Omental fat pad (tissue), 4 donors: ENCODE measurements around the gene ZCCHC17. TPM values are rescaled to one million over a fixed set of nuclear protein-coding genes. Genes with fewer than 3 reads are reported as not detected.

Source experiments
- ATAC-seq: fragments of 150-250 bp; one replicate; pipeline ENCODE4 v1.9.1; 2016; ENCODE audit warnings: mild to moderate bottlenecking, moderate library complexity; ENCODE audit not compliant: low FRiP score
- DNase-seq: peaks from one replicate; pipeline ENCODE4 v3.0.0-alpha.2; 2019; ENCODE audit warnings: low spot score
- total RNA-seq, 4 donors: library from RNA; depleted of rRNA; stranded (reverse); fragments of >200 nt; gene quantifications; one replicate each; pipeline ENCODE4 v1.1.0, GENCODE V29; 2016
- TF ChIP-seq, protein P1 (sequence below), 3 donors: fragments of 450-650 bp; IDR thresholded peaks; one replicate each; pipeline ENCODE4 v1.5.1; 2016 to 2017; ENCODE audit warnings: antibody characterized with exemption in 3 of 3, mild to moderate bottlenecking in 3 of 3, moderate library complexity in 2 of 3

The ZCCHC17 gene
- total RNA-seq, 4 donors from 2014 or later, result 18.3 to 22.5 (median 18.8) TPM

DNA sequence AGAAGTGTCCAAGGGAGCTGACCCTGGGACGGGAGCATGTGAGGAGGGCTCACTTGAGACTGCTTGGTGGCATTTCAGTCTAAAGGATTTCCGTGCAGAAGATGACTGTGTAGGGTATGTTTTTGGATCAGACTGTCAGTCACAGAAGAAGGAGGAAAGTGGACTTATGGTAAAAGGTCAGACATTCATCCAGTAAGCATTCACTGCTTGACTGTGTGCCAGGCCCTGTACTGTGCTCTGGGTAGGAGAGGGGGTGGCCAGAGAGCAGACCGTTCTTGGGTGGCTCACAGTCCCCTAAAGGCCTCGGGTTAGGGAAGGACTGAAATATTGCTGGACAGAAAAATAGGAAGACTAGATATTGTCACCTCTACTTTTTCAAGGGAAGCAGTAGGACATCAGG, 114.0 kb downstream of the ZCCHC17 start:
- TF ChIP-seq, protein P1, sequence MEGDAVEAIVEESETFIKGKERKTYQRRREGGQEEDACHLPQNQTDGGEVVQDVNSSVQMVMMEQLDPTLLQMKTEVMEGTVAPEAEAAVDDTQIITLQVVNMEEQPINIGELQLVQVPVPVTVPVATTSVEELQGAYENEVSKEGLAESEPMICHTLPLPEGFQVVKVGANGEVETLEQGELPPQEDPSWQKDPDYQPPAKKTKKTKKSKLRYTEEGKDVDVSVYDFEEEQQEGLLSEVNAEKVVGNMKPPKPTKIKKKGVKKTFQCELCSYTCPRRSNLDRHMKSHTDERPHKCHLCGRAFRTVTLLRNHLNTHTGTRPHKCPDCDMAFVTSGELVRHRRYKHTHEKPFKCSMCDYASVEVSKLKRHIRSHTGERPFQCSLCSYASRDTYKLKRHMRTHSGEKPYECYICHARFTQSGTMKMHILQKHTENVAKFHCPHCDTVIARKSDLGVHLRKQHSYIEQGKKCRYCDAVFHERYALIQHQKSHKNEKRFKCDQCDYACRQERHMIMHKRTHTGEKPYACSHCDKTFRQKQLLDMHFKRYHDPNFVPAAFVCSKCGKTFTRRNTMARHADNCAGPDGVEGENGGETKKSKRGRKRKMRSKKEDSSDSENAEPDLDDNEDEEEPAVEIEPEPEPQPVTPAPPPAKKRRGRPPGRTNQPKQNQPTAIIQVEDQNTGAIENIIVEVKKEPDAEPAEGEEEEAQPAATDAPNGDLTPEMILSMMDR (IDR thresholded peaks at IDR 0.05), result no peak
- DNase-seq (no peak), ATAC-seq (no peak)

DNA sequence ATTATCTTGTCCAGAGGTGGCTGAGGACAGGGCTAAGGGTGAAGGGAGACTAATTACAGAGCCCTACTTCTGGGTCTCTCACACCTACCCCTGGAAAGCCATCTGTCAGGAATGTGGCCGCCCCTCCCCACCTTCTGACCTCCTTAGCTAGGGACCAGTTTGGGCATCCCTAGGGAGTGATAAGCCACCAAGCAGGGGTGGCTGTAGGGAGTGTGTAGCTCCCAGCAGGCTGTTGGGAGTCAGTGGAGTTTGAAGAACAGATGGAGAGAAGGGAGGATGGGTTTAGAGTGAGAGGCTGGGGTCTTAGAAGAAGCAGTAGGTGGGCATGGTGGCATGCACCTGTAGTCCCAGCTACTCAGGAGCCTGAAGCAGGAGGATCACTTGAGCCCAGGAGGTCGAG, 115.4 kb downstream of the ZCCHC17 start:
- TF ChIP-seq, protein P1 (IDR thresholded peaks at IDR 0.05), result no peak
- no peak for ATAC-seq

DNA sequence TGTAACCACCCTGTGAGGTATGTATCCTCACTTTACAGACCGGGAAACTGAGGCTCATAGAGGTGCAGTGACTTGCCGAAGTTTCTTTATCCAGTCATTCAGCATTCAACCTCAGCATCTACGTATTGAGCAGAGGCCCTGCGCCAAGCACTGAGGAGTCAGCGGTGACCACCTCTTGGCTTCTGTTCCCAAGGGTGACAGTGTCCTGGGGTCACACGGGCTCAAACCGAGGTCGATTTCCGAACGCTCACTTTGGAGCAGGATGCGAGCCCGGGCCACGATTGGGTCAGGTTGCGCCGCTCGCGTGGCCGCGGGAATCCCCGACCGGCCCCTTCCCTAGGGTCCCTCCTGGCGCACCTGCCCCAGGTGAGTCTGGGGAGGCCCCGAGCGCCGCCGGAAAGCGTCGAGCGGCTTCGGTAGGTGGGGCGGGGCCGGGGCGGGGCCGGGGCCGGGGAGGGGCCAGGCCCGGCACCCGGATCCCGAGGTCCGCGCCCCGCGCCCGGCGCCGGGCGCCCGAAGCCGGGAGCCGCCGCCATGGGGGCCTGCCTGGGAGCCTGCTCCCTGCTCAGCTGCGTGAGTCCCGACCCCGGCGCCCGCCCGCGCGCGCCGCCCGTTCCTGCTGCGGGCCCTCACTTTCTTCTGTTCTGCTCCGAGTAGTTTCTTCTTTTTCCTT, 116.0 kb downstream of the ZCCHC17 start, which contains the start of gene SERINC2:
SERINC2 (plus strand) TSS at position 482 of the 673 bp plus-strand sequence; CDS start at position 535, 53 bp downstream.
- DNase-seq (no peak), ATAC-seq (peak; percentile 47)
- TF ChIP-seq, protein P1 (IDR thresholded peaks at IDR 0.05), result no peak

More for the DNA sequence above, 115.4 kb downstream of the ZCCHC17 start:
- DNase-seq, result no peak

DNA sequence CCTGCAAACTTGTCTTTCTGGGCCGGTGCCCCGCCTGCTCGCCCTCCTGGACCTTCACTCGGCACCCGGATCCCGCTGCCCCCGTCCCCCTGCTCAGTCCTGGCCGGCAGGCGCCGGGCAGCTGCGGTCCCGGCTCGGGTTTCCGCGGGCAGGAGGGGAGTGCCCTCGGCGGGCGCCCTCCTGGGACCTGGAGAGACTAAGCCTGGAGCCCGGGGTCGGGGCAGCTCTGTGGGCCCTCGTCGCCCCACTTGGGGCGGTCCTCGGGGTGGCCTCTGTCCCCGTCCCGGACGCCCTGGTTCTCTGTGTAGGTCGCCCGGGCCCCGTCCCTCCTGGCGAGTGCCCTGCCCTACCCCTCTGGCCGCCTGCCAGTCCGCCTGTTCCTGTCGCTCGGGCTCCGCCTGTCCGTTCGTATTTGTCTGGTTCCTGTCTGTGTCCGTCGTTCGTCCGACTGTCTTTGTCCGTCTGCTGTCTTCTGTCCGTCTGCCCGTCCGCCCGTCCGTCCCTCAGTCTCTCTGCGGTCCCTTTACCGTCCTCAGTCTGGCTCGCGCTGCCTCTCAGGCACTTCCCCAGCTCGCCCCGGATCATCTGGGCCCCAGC, 116.7 kb downstream of the ZCCHC17 start:
- TF ChIP-seq, protein P1 (IDR thresholded peaks at IDR 0.05), result no peak
- DNase-seq, result peak; percentile 54
- peak; percentile 58 for ATAC-seq

Other genes with a start within 250 kb of the ZCCHC17 start
- 100 to 1,000 TPM in 1 of 4 donors, 10 to 100 TPM in 3; 66.7 to 121 (median 83.9) TPM for gene PUM1, start 231.3 kb upstream of the ZCCHC17 start, total RNA-seq
- not detected for gene NKAIN1, start 57.1 kb upstream of the ZCCHC17 start, total RNA-seq
- 10 to 100 TPM; 32.5 to 53.2 (median 42.0) TPM for gene SNRNP40, start 244 bp upstream of the ZCCHC17 start, total RNA-seq
- 10 to 100 TPM in 3 of 4 donors, 1 to 10 TPM in 1; 4.9 to 15.6 (median 12.9) TPM for gene FABP3, start 76.0 kb downstream of the ZCCHC17 start, total RNA-seq
- gene SERINC2, start 116.2 kb downstream of the ZCCHC17 start, total RNA-seq, result 10 to 100 TPM in 1 of 4 donors, 1 to 10 TPM in 3; 2.2 to 12.2 (median 5.4) TPM